ENCODE results near the gene NAA25. TPM values are rescaled to one million over a fixed set of nuclear protein-coding genes. Genes with fewer than 3 reads are reported as not detected.

The NAA25 gene
- total and polyA plus RNA-seq, 2 donors (not counting 3 experiments of a cell fraction or from before 2014, with no cell fraction given): 5.3 to 25.5 TPM

DNA sequence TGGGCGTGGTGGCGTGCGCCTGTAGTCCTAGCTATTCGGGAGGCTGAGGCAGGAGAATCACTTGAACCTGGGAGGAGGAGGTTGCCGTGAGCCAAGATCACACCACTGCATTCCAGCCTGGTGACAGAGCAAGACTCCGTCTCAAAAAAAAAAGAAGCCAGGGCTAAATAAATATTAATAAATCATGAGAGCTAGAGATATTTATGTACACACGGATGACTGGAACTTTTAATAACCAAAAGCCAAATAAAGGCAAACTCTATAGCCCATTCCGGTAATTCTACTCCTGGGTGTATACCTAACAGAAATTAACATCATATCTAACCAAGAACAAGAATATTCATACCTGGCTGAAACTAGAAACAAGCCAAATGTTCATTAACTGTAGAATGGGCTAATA, 9.1 kb upstream of the NAA25 start:
- DNase-seq (ENCODE audit: low read depth, low spot score) (no peak), FAIRE-seq (no peak)
- dilution Hi-C loops (cut with MboI; ENCODE audit: extremely low pct_ligation_motif_present, low sequenced_read_pairs) (no loop called here), intact Hi-C loops (cut with micrococcal nuclease) (no loop called here)
- Histone ChIP-seq H3K4me3 (replicated peaks in 1 of 3; ENCODE audit: insufficient read depth in 1 of 3, low read depth in 1 of 3, low read length in 3 of 3) (no peak overlapping the region), H3K4me2 (ENCODE audit: insufficient read depth, low read length) (no peak overlapping the region), H3K9me3 (replicated peaks; ENCODE audit: control insufficient read depth, insufficient read depth, low read length) (no peaks in the 10 kb centered on the region), H3K9me1 (replicated peaks; ENCODE audit: control insufficient read depth, extremely low read depth, insufficient read depth, low read length) (no peaks in the 10 kb centered on the region), H3K36me3 (ENCODE audit: control insufficient read depth in 2 of 2, extremely low read depth in 1 of 2, insufficient read depth in 2 of 2, low read length in 2 of 2) (no peaks in the 10 kb centered on the region), H3K9ac (replicated peaks; ENCODE audit: extremely low read depth, insufficient read depth, low read length) (no peak overlapping the region), H3K27me3 (ENCODE audit: control insufficient read depth in 2 of 2, insufficient read depth in 2 of 2, low read length in 2 of 2) (no peaks in the 10 kb centered on the region), H2AFZ (ENCODE audit: low read depth, low read length) (no peak overlapping the region), H3K27ac (ENCODE audit: insufficient read depth, low read depth, low read length) (no peak overlapping the region), H4K20me1 (replicated peaks; ENCODE audit: control insufficient read depth, extremely low read depth, insufficient read depth, low read length) (no peaks in the 10 kb centered on the region), H3K4me1 (ENCODE audit: control insufficient read depth, extremely low read depth, insufficient read depth, low read length) (peaks cover 6% of the 10 kb centered on the region), H3K79me2 (ENCODE audit: control insufficient read depth, insufficient read depth, low read length) (no peaks in the 10 kb centered on the region)
- BruUV-seq (replicated peaks): no TSS peak
- CTCF ChIA-PET: interaction anchor here (1.0 to 1.9 kb wide), 2 partner anchors 8 to 13 kb away, joined by 4 to 8 read pairs; partner anchors contain the start of gene TRAFD1
- POLR2A ChIA-PET: interaction anchor here (2.7 kb wide), 1 partner anchor 8 kb away, joined by 13 read pairs; the partner anchor contains the start of gene TRAFD1
- TF ChIP-seq POLR2A (IDR thresholded peaks at IDR 0.05; ENCODE audit: low read depth, low read length) (no peak), POLR2AphosphoS5 (IDR thresholded peaks at IDR 0.05; ENCODE audit: insufficient read depth, low read depth, low read length) (no peak), GATA2 (IDR thresholded peaks at IDR 0.05; ENCODE audit: insufficient read depth, insufficient read length, low read depth, low read length) (no peak), MYC (IDR thresholded peaks at IDR 0.05; ENCODE audit: low read depth, low read length) (no peak), JUN (IDR thresholded peaks at IDR 0.05; ENCODE audit: borderline replicate concordance, insufficient read depth, insufficient read length, low read depth) (no peak), CTCF (IDR thresholded peaks at IDR 0.05; ENCODE audit: extremely low read depth in 1 of 2, insufficient read depth in 1 of 2, low read depth in 1 of 2, low read length in 2 of 2) (no peak), EZH2 (IDR thresholded peaks at IDR 0.05; ENCODE audit: borderline replicate concordance, low read depth, low read length, severe bottlenecking) (no peak)

Data from endothelial cell of umbilical vein (primary cell).